Mesendoderm (in vitro differentiated cells): ENCODE measurements around the gene ZFHX3.

Experiments used
- DNase-seq: peaks from one replicate; pipeline ENCODE4 v3.0.0; 2013
- H2AK5ac ChIP-seq: 2 replicates; pipeline ENCODE4 v1.6.1; 2013; ENCODE audit warnings: low read length, inconsistent platforms
- H2BK120ac ChIP-seq: 2 replicates; pipeline ENCODE4 v1.6.1; 2013; ENCODE audit warnings: low read depth, mild to moderate bottlenecking, low read length, moderate library complexity, mixed read lengths
- H2BK15ac ChIP-seq: replicated peaks from 2 replicates; pipeline ENCODE4 v1.6.1; 2013; ENCODE audit warnings: low read depth, mild to moderate bottlenecking, moderate library complexity
- H2BK5ac ChIP-seq: 2 replicates; pipeline ENCODE4 v1.6.1; 2013; ENCODE audit warnings: low read length, inconsistent platforms
- H3K18ac ChIP-seq: 2 replicates; pipeline ENCODE4 v1.6.1; 2013; ENCODE audit warnings: mild to moderate bottlenecking, low read length, mixed read lengths
- H3K23ac ChIP-seq: one replicate; pipeline ENCODE4 v1.6.1; 2013; ENCODE audit warnings: low read length
- H3K27ac ChIP-seq: 2 replicates; pipeline ENCODE4 v1.5.1; 2013; ENCODE audit warnings: low read depth, mild to moderate bottlenecking, inconsistent platforms, low read length, moderate library complexity
- H3K27me3 ChIP-seq: 2 replicates; pipeline ENCODE4 v1.6.1; 2013; ENCODE audit warnings: low read length, control low read depth, mild to moderate bottlenecking, inconsistent platforms; ENCODE audit not compliant: insufficient read depth, poor library complexity
- H3K36me3 ChIP-seq: 2 replicates; pipeline ENCODE4 v1.6.1; 2013; ENCODE audit warnings: low read length, inconsistent platforms; ENCODE audit not compliant: control insufficient read depth, insufficient read depth
- H3K4ac ChIP-seq: one replicate; pipeline ENCODE4 v1.6.1; 2013; ENCODE audit warnings: low read depth, mild to moderate bottlenecking, low read length, moderate library complexity
- H3K4me1 ChIP-seq: 2 replicates; pipeline ENCODE4 v1.6.1; 2013; ENCODE audit warnings: low read depth, low read length, inconsistent platforms; ENCODE audit not compliant: control insufficient read depth
- H3K4me2 ChIP-seq: 2 replicates; pipeline ENCODE4 v1.6.1; 2013; ENCODE audit warnings: low read length
- H3K4me3 ChIP-seq: 2 replicates; pipeline ENCODE4 v1.5.1; 2013; ENCODE audit warnings: mild to moderate bottlenecking, low read length
- H3K56ac ChIP-seq: one replicate; pipeline ENCODE4 v1.6.1; 2013; ENCODE audit warnings: low read length
- H3K79me1 ChIP-seq: 2 replicates; pipeline ENCODE4 v1.6.1; 2013; ENCODE audit warnings: low read length, inconsistent platforms
- H3K79me2 ChIP-seq: 2 replicates; pipeline ENCODE4 v1.6.1; 2013; ENCODE audit warnings: mild to moderate bottlenecking, low read length; ENCODE audit not compliant: control insufficient read depth, insufficient read depth
- H3K9ac ChIP-seq: 2 replicates; pipeline ENCODE4 v1.6.1; 2013; ENCODE audit warnings: low read length, inconsistent platforms
- H4K5ac ChIP-seq: one replicate; pipeline ENCODE4 v1.6.1; 2013; ENCODE audit warnings: low read length
- H4K8ac ChIP-seq: one replicate; pipeline ENCODE4 v1.6.1; 2013; ENCODE audit warnings: low read depth, mild to moderate bottlenecking, control low read depth, low read length, moderate library complexity
- WGBS: extraction: QIAGEN DNeasy Blood & Tissue Kit; methylation state at CpG from one replicate; pipeline ENCODE4 v1.1.7; 2013; ENCODE audit warnings: low lambda C conversion rate, missing lambda C conversion rate; ENCODE audit not compliant: insufficient coverage; ENCODE audit errors: extremely low coverage; 5-methylcytosine and 5-hydroxymethylcytosine counted together

Gene ZFHX3

GRCh38 chr16:73047221-73047535 is 750 bp downstream of the ZFHX3 start:
- H4K8ac ChIP-seq = no peak overlapping the region
- H3K27ac ChIP-seq = no peak overlapping the region
- H4K5ac ChIP-seq = no peak overlapping the region
- peak; percentile 88 for DNase-seq
- peaks cover 2% of the 10 kb centered on the region for H3K79me1 ChIP-seq
- no peak overlapping the region for H3K4ac ChIP-seq
- H3K23ac ChIP-seq = no peak overlapping the region
- H3K36me3 ChIP-seq = no peaks in the 10 kb centered on the region
- H2BK5ac ChIP-seq = no peak overlapping the region
- WGBS = no CpG with 5 or more reads among the region's 6 CpGs
- peak overlapping the region; percentile 70 for H3K4me2 ChIP-seq
- H3K4me1 ChIP-seq = peaks cover 8% of the 10 kb centered on the region
- peaks cover 24% of the 10 kb centered on the region for H3K27me3 ChIP-seq
- no peak overlapping the region for H3K4me3 ChIP-seq
- no peak overlapping the region for H3K9ac ChIP-seq
- no peak overlapping the region for H2AK5ac ChIP-seq
- no peak overlapping the region for H2BK15ac ChIP-seq
- H3K18ac ChIP-seq = no peak overlapping the region
- peaks cover 4% of the 10 kb centered on the region for H3K79me2 ChIP-seq
- no peak overlapping the region for H2BK120ac ChIP-seq
- peak overlapping the region; percentile 83 for H3K56ac ChIP-seq

GRCh38 chr16:73046849-73047214 is 1.1 kb downstream of the ZFHX3 start:
- Histone ChIP-seq H3K18ac (no peak overlapping the region), H3K4me1 (peaks cover 8% of the 10 kb centered on the region), H4K8ac (no peak overlapping the region), H3K27ac (no peak overlapping the region), H3K9ac (no peak overlapping the region), H2BK15ac (no peak overlapping the region), H3K23ac (no peak overlapping the region), H3K27me3 (peaks cover 27% of the 10 kb centered on the region), H2BK120ac (no peak overlapping the region), H3K36me3 (no peaks in the 10 kb centered on the region), H3K4me3 (no peak overlapping the region), H2BK5ac (no peak overlapping the region), H3K4ac (no peak overlapping the region), H3K79me1 (peaks cover 2% of the 10 kb centered on the region), H4K5ac (no peak overlapping the region), H3K4me2 (no peak overlapping the region), H3K79me2 (peaks cover 4% of the 10 kb centered on the region), H3K56ac (no peak overlapping the region), H2AK5ac (no peak overlapping the region)
- no peak for DNase-seq
- no CpG with 5 or more reads among the region's 4 CpGs for WGBS

GRCh38 chr16:73046202-73046848 is 1.6 kb downstream of the ZFHX3 start:
- no peak overlapping the region for H3K4me2 ChIP-seq
- H3K56ac ChIP-seq = no peak overlapping the region
- H3K9ac ChIP-seq = no peak overlapping the region
- H2BK15ac ChIP-seq = no peak overlapping the region
- H3K4me3 ChIP-seq = no peak overlapping the region
- H2AK5ac ChIP-seq = no peak overlapping the region
- peaks cover 8% of the 10 kb centered on the region for H3K4me1 ChIP-seq
- H3K36me3 ChIP-seq = no peaks in the 10 kb centered on the region
- no peak overlapping the region for H3K18ac ChIP-seq
- H4K5ac ChIP-seq = no peak overlapping the region
- peaks cover 26% of the 10 kb centered on the region for H3K27me3 ChIP-seq
- no peak overlapping the region for H3K27ac ChIP-seq
- WGBS = no CpG with 5 or more reads among the region's 8 CpGs
- H3K79me1 ChIP-seq = peaks cover 2% of the 10 kb centered on the region
- peak; percentile 39 for DNase-seq
- H3K4ac ChIP-seq = no peak overlapping the region
- no peak overlapping the region for H2BK120ac ChIP-seq
- H2BK5ac ChIP-seq = no peak overlapping the region
- peaks cover 4% of the 10 kb centered on the region for H3K79me2 ChIP-seq
- no peak overlapping the region for H3K23ac ChIP-seq
- H4K8ac ChIP-seq = no peak overlapping the region

GRCh38 chr16:73043828-73044467 is 4.0 kb downstream of the ZFHX3 start:
- peaks cover 3% of the 10 kb centered on the region for H3K79me1 ChIP-seq
- no peak overlapping the region for H2BK15ac ChIP-seq
- H3K27ac ChIP-seq = no peak overlapping the region
- H3K4ac ChIP-seq = no peak overlapping the region
- DNase-seq = no peak
- no peak overlapping the region for H3K4me2 ChIP-seq
- H3K9ac ChIP-seq = no peak overlapping the region
- H3K23ac ChIP-seq = no peak overlapping the region
- peaks cover 2% of the 10 kb centered on the region for H3K79me2 ChIP-seq
- H3K4me3 ChIP-seq = no peak overlapping the region
- H3K56ac ChIP-seq = no peak overlapping the region
- no peak overlapping the region for H2BK120ac ChIP-seq
- peaks cover 9% of the 10 kb centered on the region for H3K4me1 ChIP-seq
- H4K8ac ChIP-seq = no peak overlapping the region
- no CpG with 5 or more reads among the region's 6 CpGs for WGBS
- H2AK5ac ChIP-seq = no peak overlapping the region
- H3K27me3 ChIP-seq = peaks cover 14% of the 10 kb centered on the region
- H2BK5ac ChIP-seq = no peak overlapping the region
- H4K5ac ChIP-seq = no peak overlapping the region
- H3K18ac ChIP-seq = no peak overlapping the region
- H3K36me3 ChIP-seq = no peaks in the 10 kb centered on the region

GRCh38 chr16:73042807-73043206 is 5.1 kb downstream of the ZFHX3 start:
- Histone ChIP-seq H3K36me3 (no peaks in the 10 kb centered on the region), H3K4me2 (no peak overlapping the region), H3K79me2 (peaks cover 2% of the 10 kb centered on the region), H2BK120ac (no peak overlapping the region), H3K4ac (no peak overlapping the region), H2BK5ac (no peak overlapping the region), H4K8ac (no peak overlapping the region), H2BK15ac (no peak overlapping the region), H3K9ac (no peak overlapping the region), H3K79me1 (peaks cover 3% of the 10 kb centered on the region), H4K5ac (no peak overlapping the region), H2AK5ac (no peak overlapping the region), H3K4me3 (no peak overlapping the region), H3K4me1 (peaks cover 9% of the 10 kb centered on the region), H3K27ac (no peak overlapping the region), H3K27me3 (peaks cover 16% of the 10 kb centered on the region), H3K56ac (no peak overlapping the region), H3K18ac (no peak overlapping the region), H3K23ac (no peak overlapping the region)
- DNase-seq = no peak
- no CpG with 5 or more reads among the region's 4 CpGs for WGBS

- H3K4me1 ChIP-seq = peaks cover 6% of the 10 kb centered on the region
- H4K8ac ChIP-seq = no peak overlapping the region
- H3K56ac ChIP-seq = no peak overlapping the region
- peaks cover 13% of the 10 kb centered on the region for H3K27me3 ChIP-seq
- H2AK5ac ChIP-seq = no peak overlapping the region
- H4K5ac ChIP-seq = no peak overlapping the region
- H3K79me2 ChIP-seq = peaks cover 2% of the 10 kb centered on the region
- H3K18ac ChIP-seq = no peak overlapping the region
- H2BK120ac ChIP-seq = no peak overlapping the region
- H3K27ac ChIP-seq = no peak overlapping the region
- no peaks in the 10 kb centered on the region for H3K36me3 ChIP-seq
- H3K4me3 ChIP-seq = no peak overlapping the region
- no peak overlapping the region for H2BK15ac ChIP-seq
- H3K4ac ChIP-seq = no peak overlapping the region
- WGBS = no CpG with 5 or more reads among the region's 4 CpGs
- no peak overlapping the region for H2BK5ac ChIP-seq
- H3K23ac ChIP-seq = no peak overlapping the region
- H3K4me2 ChIP-seq = no peak overlapping the region
- H3K9ac ChIP-seq = no peak overlapping the region
- peaks cover 1% of the 10 kb centered on the region for H3K79me1 ChIP-seq
- DNase-seq = no peak
These were observed 6.3 kb downstream of the ZFHX3 start for GRCh38 chr16:73041676-73042075.
